GM19193 (cell line): ENCODE measurements around the gene ACSBG1.
A peak's percentile ranks its signal among the peaks of the same experiment; 100 is the strongest.

Experiments
- POLR2A ChIP-seq: IDR thresholded peaks from 4 replicates; pipeline ENCODE4 v1.6.1; 2011; ENCODE audit not compliant: insufficient read depth, insufficient read length; ENCODE audit errors: extremely low read depth

The ACSBG1 gene

DNA sequence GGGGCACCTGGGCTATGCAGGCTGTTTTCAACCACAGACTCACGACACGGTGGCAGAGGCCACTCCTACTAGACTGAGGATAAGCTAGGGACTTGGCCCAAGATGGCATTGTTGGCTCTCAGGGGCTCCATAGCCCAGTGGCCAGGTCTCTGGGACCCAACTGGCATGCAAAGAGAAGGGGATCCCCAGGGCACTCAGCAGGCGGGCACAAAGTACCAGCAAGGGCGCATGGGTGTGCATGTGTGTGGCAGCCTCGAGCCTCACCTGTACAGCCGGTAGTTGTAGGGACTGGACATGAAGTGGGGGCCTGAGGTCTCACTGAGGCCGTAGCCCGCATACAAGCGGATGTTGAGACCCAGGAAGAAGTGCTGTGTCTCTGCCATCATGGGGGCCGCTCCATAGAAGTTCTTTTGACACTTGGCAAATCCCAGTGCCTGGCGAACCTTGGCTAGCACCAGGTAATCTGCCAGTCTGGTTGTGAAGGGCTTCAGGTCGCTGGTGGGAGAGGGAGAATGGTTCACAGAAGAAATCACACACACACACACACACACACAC lies 55.0 kb downstream of the ACSBG1 start:
- TF ChIP-seq POLR2A, result no peak

GRCh38 chr15:78178064-78178463 lies 56.3 kb downstream of the ACSBG1 start:
- TF ChIP-seq POLR2A, result no peak

GRCh38 chr15:78177447-78177873 lies 56.9 kb downstream of the ACSBG1 start:
- TF ChIP-seq POLR2A, result no peak

GRCh38 chr15:78175330-78175729 lies 59.0 kb downstream of the ACSBG1 start:
- TF ChIP-seq POLR2A, result no peak

GRCh38 chr15:78174401-78174800 lies 60.0 kb downstream of the ACSBG1 start:
- TF ChIP-seq POLR2A, result no peak

DNA sequence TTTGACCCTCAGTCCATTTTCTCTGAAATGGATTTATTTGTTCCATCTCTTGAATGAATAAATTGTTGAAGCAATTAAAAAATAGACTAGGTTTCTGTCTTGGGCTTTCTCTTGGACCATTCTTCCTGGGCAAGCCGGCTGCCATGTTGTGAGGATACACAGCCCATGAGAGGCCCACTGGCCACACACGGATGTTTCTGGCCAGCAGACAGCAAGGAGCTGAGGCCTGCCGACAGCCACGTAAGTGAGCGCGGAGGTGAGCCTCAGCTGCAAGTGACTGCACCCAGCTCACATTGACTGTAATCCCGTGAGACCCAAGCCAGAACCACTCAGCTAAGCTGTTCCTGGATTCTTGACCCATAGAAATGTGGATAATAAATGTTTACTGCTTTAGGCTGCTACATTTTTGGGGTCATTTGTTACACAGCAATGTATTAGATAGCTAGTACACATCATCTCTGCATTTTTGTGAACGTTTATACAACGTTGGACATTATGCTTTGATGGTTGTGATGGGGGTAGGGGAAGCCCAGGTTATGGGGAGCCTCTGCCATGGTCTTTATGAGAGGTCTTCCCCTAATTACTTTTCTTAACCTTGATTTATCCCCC lies 62.4 kb downstream of the ACSBG1 start:
- no peak for TF ChIP-seq POLR2A

GRCh38 chr15:78170848-78171773 lies 63.3 kb downstream of the ACSBG1 start:
- peak; percentile 9 for TF ChIP-seq POLR2A

DNA sequence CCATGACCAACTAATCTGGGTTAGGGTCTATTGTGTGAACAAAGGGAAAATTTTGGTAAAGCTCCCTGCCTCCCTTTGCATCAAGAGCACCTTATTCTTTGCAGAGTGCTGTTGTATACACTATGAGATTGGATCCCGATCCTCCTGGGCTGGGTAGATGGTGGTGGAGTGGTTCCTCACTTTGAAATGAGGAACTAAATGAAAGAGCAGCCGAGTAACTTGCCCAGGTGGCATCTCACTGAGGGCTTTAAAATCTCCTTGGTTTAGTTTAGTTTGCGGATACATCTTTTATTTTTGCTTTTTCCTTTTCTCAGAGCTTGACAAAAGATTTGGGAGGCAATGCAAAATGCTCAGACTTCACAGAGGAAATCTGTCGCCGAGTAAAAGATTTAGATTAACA lies 65.8 kb downstream of the ACSBG1 start:
- no peak for TF ChIP-seq POLR2A

- TF ChIP-seq POLR2A, result no peak
These were observed 67.0 kb downstream of the ACSBG1 start for GRCh38 chr15:78167227-78167888.

DNA sequence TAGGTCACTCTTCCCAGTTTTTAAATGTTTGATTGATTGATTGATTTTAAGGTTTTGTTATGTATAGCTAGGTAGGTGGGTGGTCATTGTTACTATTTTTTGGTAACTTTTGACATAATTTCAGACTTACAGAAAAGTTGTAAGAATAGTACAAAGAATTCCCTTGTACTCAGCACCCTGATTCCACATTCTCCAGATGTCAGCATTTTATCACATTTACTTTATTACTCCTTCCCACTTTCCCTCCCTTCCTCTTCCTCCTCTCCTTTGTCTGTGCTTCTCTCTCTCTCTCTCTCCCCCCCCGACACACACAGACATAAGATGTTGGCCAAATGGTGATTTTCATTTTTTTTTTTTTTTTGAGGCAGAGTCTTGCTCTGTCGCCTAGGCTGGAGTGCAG lies 70.4 kb downstream of the ACSBG1 start:
- TF ChIP-seq POLR2A, result no peak

DNA sequence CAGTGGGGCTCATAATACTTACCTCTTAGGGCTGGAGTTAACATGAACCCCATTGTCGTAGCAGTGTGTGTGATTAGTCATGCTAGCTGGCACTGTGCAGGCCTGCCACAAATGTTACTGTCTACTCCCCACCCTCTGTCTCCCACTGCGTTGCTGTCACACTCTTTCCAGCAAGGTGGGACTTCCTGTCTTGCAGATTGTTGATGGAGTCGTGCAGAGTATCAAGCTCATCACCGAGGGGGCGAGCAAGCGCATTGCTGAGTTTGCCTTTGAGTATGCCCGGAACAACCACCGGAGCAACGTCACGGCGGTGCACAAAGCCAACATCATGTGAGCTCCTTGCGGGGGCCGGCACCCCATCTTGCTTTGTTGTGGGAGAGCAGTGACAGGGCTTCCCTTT lies 72.3 kb downstream of the ACSBG1 start:
- TF ChIP-seq POLR2A, result no peak

DNA sequence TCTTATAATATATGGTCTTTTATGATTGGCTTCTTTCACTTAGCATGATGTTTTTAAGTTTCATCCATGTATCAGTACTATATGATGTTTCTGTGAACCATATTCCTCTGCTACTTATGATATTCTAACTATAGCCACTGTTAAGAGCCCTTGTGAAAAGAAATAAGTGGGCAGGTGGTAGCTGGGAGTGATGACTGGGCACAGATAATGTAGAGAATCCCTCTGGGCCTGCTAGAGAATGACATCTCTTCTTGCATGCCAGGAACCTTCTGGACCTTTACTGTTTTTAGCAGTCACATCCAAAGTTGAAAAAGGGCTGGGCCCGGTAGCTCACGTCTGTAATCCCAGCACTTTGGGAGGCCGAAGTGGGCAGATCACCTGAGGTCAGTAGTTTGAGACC lies 75.0 kb downstream of the ACSBG1 start:
- TF ChIP-seq POLR2A, result no peak

GRCh38 chr15:78157203-78157602 lies 77.2 kb downstream of the ACSBG1 start:
- TF ChIP-seq POLR2A, result no peak

GRCh38 chr15:78156653-78157052 lies 77.7 kb downstream of the ACSBG1 start:
- TF ChIP-seq POLR2A, result no peak

GRCh38 chr15:78155355-78155939 lies 78.9 kb downstream of the ACSBG1 start:
- no peak for TF ChIP-seq POLR2A
